K562 (cell line): ENCODE measurements around the gene ADRA1B.

ENCODE experiments used
- BACH1 ChIP-seq: fragments of 200-800 bp; sonication (Bioruptor generic); IDR thresholded peaks from 2 replicates; pipeline ENCODE4 v1.6.1; 2016; ENCODE audit warnings: missing genetic modification characterization, missing compliant biosample characterization
- FOS ChIP-seq: IDR thresholded peaks from 3 replicates; pipeline ENCODE4 v1.6.1; 2011; ENCODE audit not compliant: insufficient read length; ENCODE audit errors: extremely low read depth
- GABPB2 ChIP-seq: fragments of 250-450 bp; sonication (Bioruptor Pico); conservative IDR thresholded peaks from 2 replicates; pipeline ENCODE4 v1.5.1; 2021; ENCODE audit warnings: mild to moderate bottlenecking
- GTF3C2 ChIP-seq: IDR thresholded peaks from 3 replicates; pipeline ENCODE4 v1.6.1; 2011; ENCODE audit warnings: borderline replicate concordance, mild to moderate bottlenecking, moderate library complexity; ENCODE audit not compliant: insufficient read length; ENCODE audit errors: extremely low read depth
- HMGXB4 ChIP-seq: sonication (generic); formaldehyde crosslinking; IDR thresholded peaks from 2 replicates; pipeline ENCODE4 v1.8.1; 2023; ENCODE audit warnings: mild to moderate bottlenecking, missing genetic modification reagents
- POLR2A ChIP-seq: fragments of 450-650 bp; conservative IDR thresholded peaks from 2 replicates; pipeline ENCODE4 v1.6.1; 2016
- RFX5 ChIP-seq: IDR thresholded peaks from 2 replicates; pipeline ENCODE4 v1.6.1; 2011; ENCODE audit warnings: low read depth, mild to moderate bottlenecking, improper control_type of control experiment, low read length
- SIX5 ChIP-seq, 2 experiments: IDR thresholded peaks; 2 replicates each; pipeline ENCODE4 v1.6.1; 2011; ENCODE audit warnings: low read length in 2 of 2, borderline replicate concordance in 1 of 2, low read depth in 1 of 2, mild to moderate bottlenecking in 1 of 2, moderate library complexity in 1 of 2; ENCODE audit not compliant: insufficient read depth in 1 of 2
- SMARCA4 ChIP-seq: fragments of 450-650 bp; IDR thresholded peaks from 2 replicates; pipeline ENCODE4 v1.6.1; 2016
- TARDBP ChIP-seq: fragments of 450-650 bp; IDR thresholded peaks from 2 replicates; pipeline ENCODE4 v1.6.1; 2016
- TEAD4 ChIP-seq, 2 experiments: sonication (generic) in 1 of 2; formaldehyde crosslinking in 1 of 2; IDR thresholded peaks; 2 replicates each; pipeline versions ENCODE4 v1.6.1 to v1.8.0; 2012 to 2022; ENCODE audit warnings: borderline replicate concordance in 1 of 2, inconsistent platforms in 1 of 2, low read length in 1 of 2, mild to moderate bottlenecking in 1 of 2, missing genetic modification reagents in 1 of 2
- ZNF239 ChIP-seq: fragments of 250-450 bp; sonication (Bioruptor Pico); IDR thresholded peaks from 2 replicates; pipeline ENCODE4 v1.4.0; 2020; ENCODE audit warnings: mild to moderate bottlenecking
- TF ChIP-seq, protein P1 (sequence below): fragments of 250-450 bp; sonication (Bioruptor Pico); IDR thresholded peaks from 2 replicates; pipeline ENCODE4 v1.8.0; 2021; ENCODE audit warnings: moderate library complexity, mild to moderate bottlenecking, inconsistent platforms
- TF ChIP-seq, protein P2 (sequence below): sonication (generic); formaldehyde crosslinking; IDR thresholded peaks from 2 replicates; pipeline ENCODE4 v1.8.0; 2022; ENCODE audit warnings: mild to moderate bottlenecking, low read depth, missing genetic modification reagents

DNA sequence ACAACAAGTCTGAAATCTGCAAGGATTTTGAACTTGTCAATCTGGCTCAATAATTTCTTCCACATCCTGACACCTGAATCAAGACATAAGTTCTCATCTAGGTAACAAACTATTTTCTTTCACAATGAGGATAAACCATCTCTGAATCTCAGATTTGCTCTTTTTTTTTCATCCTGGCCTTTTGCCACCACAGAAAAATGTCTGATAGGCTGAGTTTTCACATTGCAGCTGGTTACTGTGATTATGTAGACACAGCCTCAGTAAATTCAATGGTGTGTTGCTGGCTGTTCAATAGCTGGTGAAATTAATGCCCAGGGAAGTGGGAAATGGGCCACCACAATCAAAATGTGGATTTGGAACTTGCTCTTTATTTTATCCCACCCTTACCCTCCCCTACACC, 2.8 kb upstream of the ADRA1B start:
- TF ChIP-seq ZNF239 (CRISPR knock-in tag) (no peak), TEAD4 (IDR thresholded peaks at IDR 0.05; ENCODE audit: low read length) (no peak), TEAD4 (CRISPR knock-in tag; IDR thresholded peaks at IDR 0.05; ENCODE audit: borderline replicate concordance) (no peak), BACH1 (tag) (no peak), GABPB2 (no peak), SIX5 (IDR thresholded peaks at IDR 0.05; ENCODE audit: borderline replicate concordance in 1 of 2, insufficient read depth in 1 of 2, low read depth in 1 of 2, low read length in 2 of 2) (no peak), POLR2A (no peak), GTF3C2 (no peak), HMGXB4 (CRISPR knock-in tag) (no peak), FOS (no peak), TARDBP (no peak), SMARCA4 (no peak), RFX5 (no peak)
- TF ChIP-seq, protein P1, sequence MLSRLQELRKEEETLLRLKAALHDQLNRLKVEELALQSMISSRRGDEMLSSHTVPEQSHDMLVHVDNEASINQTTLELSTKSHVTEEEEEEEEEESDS (CRISPR knock-in tag), result no peak
- TF ChIP-seq, protein P2, sequence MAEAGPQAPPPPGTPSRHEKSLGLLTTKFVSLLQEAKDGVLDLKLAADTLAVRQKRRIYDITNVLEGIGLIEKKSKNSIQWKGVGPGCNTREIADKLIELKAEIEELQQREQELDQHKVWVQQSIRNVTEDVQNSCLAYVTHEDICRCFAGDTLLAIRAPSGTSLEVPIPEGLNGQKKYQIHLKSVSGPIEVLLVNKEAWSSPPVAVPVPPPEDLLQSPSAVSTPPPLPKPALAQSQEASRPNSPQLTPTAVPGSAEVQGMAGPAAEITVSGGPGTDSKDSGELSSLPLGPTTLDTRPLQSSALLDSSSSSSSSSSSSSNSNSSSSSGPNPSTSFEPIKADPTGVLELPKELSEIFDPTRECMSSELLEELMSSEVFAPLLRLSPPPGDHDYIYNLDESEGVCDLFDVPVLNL (CRISPR knock-in tag), result no peak
